Stimulated activated naive CD8-positive, alpha-beta T cell treated with anti-CD3 and anti-CD28 coated beads, Interleukin-15, Interleukin-2, amounts not matched to agents 100 ng/mL and 50 ng/mL, for 24 hours (primary cell): ENCODE results near the gene NOMO2.
"Not testable (repeated sequence)": the region's sequence is repeated elsewhere in the genome, so short reads cannot be mapped to it uniquely, and the experiment has no call there.

Experiments used
- H3K27ac Mint-ChIP-seq: one replicate; pipeline ENCODE4 v1.8.0; 2021; ENCODE audit warnings: mild to moderate bottlenecking, mixed read lengths
- H3K27me3 Mint-ChIP-seq: one replicate; pipeline ENCODE4 v1.8.0; 2021; ENCODE audit warnings: mixed read lengths
- H3K36me3 Mint-ChIP-seq: one replicate; pipeline ENCODE4 v1.8.0; 2021; ENCODE audit warnings: low read depth, mixed read lengths
- H3K4me1 Mint-ChIP-seq: one replicate; pipeline ENCODE4 v1.8.0; 2021; ENCODE audit warnings: low read depth, mixed read lengths
- H3K4me3 Mint-ChIP-seq: one replicate; pipeline ENCODE4 v1.8.0; 2021; ENCODE audit warnings: mild to moderate bottlenecking, mixed read lengths
- H3K9me3 Mint-ChIP-seq: one replicate; pipeline ENCODE4 v1.8.0; 2021; ENCODE audit warnings: mixed read lengths

The NOMO2 gene

GRCh38 chr16:18585789-18586188 is 23.9 kb upstream of the NOMO2 start:
- H3K4me3 Mint-ChIP-seq, H3K27me3 Mint-ChIP-seq, H3K36me3 Mint-ChIP-seq, H3K4me1 Mint-ChIP-seq, H3K27ac Mint-ChIP-seq, H3K9me3 Mint-ChIP-seq: not testable (repeated sequence)

- no peak overlapping the region for H3K4me3 Mint-ChIP-seq
Measured at GRCh38 chr16:18582902-18583301, 21.0 kb upstream of the NOMO2 start.

GRCh38 chr16:18580396-18580795 is 18.5 kb upstream of the NOMO2 start:
- not testable (repeated sequence) for H3K36me3 Mint-ChIP-seq, H3K27ac Mint-ChIP-seq, H3K9me3 Mint-ChIP-seq, H3K4me3 Mint-ChIP-seq, H3K27me3 Mint-ChIP-seq, H3K4me1 Mint-ChIP-seq

More at GRCh38 chr16:18582902-18583301, 21.0 kb upstream of the NOMO2 start:
- Mint-ChIP-seq H3K27ac (no peak overlapping the region), H3K36me3 (no peaks in the 10 kb centered on the region), H3K27me3 (no peaks in the 10 kb centered on the region), H3K9me3 (no peaks in the 10 kb centered on the region), H3K4me1 (no peaks in the 10 kb centered on the region)

DNA sequence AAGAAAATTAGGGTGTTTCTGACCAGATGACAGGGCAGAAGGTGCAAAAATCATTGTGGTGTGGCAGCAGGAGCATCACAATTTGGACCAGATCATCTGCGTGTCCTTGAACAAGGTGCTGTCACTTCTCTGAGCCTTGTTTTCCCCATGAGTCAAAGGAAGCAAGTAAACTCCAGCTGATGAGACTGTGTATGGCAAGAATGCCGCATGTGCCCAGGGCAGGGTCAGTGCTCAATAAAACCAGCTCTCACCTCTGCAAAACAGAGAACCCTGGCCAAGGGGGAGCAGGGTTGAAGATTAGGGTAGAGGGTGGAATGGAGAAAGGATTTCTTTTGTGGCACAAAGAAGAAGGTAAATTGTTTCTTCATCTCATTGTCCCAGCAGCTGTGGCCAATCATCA is 17.4 kb upstream of the NOMO2 start:
- not testable (repeated sequence) for H3K36me3 Mint-ChIP-seq, H3K4me1 Mint-ChIP-seq, H3K9me3 Mint-ChIP-seq, H3K27me3 Mint-ChIP-seq, H3K27ac Mint-ChIP-seq, H3K4me3 Mint-ChIP-seq

DNA sequence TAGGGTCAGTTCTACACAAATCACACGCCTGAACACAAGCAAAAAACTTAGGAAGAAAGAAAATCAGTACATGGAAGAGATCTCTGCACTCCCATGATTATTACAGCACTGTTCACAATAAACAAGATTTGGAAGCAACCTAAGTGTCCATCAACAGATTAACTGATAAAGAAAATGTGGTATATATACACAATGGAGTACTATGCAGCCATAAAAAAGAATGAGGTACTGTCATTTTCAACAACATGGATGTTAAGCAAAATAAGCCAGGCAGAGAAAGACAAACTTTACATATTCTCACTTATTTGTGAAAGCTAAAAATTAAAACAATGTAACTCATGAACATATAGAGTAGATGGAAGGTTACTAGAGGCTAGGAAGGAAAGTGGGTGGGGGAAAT is 16.0 kb upstream of the NOMO2 start:
- H3K36me3 Mint-ChIP-seq, H3K4me3 Mint-ChIP-seq, H3K27ac Mint-ChIP-seq, H3K9me3 Mint-ChIP-seq, H3K27me3 Mint-ChIP-seq, H3K4me1 Mint-ChIP-seq: not testable (repeated sequence)

DNA sequence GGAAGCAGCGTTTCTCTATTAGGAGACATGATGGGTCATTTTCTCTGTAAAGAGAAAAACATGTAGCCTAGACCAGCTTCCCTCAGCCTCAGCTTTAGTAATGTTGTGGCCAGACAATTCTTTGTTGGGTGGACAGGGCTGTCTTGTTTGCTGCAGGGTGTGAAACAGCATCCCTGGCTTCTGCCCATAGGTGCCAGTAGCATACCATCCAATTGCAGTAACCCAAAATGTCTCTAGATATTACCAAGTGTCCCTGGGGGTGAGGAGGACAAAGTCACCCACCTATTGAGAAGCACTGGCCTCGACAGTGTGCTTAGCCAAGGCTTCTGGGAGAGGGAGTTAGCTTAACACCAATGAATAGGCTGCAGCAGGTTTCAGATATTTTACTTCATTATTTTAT is 14.0 kb upstream of the NOMO2 start:
- H3K4me1 Mint-ChIP-seq, H3K27ac Mint-ChIP-seq, H3K4me3 Mint-ChIP-seq, H3K36me3 Mint-ChIP-seq, H3K9me3 Mint-ChIP-seq, H3K27me3 Mint-ChIP-seq: not testable (repeated sequence)

- H3K4me3 Mint-ChIP-seq, H3K36me3 Mint-ChIP-seq, H3K27me3 Mint-ChIP-seq, H3K4me1 Mint-ChIP-seq, H3K9me3 Mint-ChIP-seq, H3K27ac Mint-ChIP-seq: not testable (repeated sequence)
Measured at GRCh38 chr16:18575298-18575917, 13.5 kb upstream of the NOMO2 start.

- H3K4me1 Mint-ChIP-seq, H3K4me3 Mint-ChIP-seq, H3K9me3 Mint-ChIP-seq, H3K27ac Mint-ChIP-seq, H3K36me3 Mint-ChIP-seq, H3K27me3 Mint-ChIP-seq: not testable (repeated sequence)
Measured at GRCh38 chr16:18573887-18574286, 12.0 kb upstream of the NOMO2 start.

GRCh38 chr16:18572973-18573372 is 11.1 kb upstream of the NOMO2 start:
- H3K27me3 Mint-ChIP-seq, H3K4me3 Mint-ChIP-seq, H3K36me3 Mint-ChIP-seq, H3K9me3 Mint-ChIP-seq, H3K27ac Mint-ChIP-seq, H3K4me1 Mint-ChIP-seq: not testable (repeated sequence)

DNA sequence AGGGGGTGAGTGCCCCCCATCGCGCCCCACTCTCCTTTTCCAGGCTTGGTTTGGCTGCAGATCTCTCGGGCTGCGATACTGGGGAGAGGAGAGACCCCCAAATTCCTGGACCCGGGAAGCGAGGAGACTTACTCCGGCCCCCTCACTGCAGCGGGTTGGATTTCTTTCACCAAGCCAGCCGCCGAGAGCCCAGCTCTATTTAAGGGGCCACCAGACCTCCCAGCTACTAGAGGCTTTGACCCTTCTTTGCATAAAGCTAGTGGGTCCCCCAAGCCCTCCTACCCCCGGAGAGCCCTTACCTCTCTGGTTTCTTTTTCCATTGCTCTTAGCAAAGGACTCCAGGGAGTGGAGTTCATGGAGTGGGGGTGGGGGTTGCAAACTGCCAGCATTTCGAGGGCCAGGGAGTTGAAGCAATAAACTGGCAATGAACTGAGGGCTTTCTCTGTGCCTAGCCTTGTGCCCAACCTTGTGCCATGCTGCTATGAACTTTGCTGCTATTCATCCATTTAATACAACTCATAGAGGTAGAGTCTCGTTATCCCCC is 9.5 kb upstream of the NOMO2 start:
- not testable (repeated sequence) for H3K27me3 Mint-ChIP-seq, H3K4me3 Mint-ChIP-seq, H3K9me3 Mint-ChIP-seq, H3K27ac Mint-ChIP-seq, H3K4me1 Mint-ChIP-seq, H3K36me3 Mint-ChIP-seq

DNA sequence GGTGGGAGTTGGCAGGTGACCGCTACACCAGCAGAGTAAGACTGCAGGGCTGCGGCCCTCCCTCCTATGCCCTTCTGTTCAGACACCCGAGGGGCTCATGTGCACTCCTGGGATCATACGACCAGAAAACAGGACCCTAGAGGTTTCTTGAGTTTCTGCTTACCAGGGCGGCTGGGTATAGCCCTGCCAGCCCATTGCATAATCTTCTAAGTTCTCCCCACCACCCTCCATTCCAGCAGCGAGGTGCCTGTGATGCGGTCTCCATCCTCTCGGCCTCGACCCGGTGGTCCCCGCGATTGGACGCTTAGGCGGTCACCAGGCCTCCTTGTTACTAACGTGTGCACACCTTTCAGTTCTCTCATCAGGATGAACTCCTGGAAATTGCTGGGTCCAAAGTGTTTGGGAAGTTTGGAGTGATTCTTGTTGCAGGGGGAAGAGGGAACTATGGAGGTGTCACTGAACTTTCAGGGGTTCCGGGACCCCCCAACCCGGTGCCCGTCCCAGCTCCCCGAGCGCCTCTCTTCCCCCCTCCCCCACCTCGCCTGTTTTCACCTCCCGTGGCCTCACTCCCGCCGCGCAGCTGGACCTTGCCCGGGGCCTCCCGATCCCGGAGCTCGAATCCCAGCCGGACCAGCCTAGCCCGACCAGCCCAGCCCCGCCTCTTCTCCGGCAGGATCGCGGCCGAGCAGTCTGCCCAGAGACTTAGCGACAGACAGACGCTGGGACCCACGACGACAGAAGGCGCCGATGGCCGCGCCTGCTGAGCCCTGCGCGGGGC is 8.8 kb upstream of the NOMO2 start:
- not testable (repeated sequence) for H3K27me3 Mint-ChIP-seq, H3K4me3 Mint-ChIP-seq, H3K36me3 Mint-ChIP-seq, H3K4me1 Mint-ChIP-seq, H3K27ac Mint-ChIP-seq, H3K9me3 Mint-ChIP-seq

DNA sequence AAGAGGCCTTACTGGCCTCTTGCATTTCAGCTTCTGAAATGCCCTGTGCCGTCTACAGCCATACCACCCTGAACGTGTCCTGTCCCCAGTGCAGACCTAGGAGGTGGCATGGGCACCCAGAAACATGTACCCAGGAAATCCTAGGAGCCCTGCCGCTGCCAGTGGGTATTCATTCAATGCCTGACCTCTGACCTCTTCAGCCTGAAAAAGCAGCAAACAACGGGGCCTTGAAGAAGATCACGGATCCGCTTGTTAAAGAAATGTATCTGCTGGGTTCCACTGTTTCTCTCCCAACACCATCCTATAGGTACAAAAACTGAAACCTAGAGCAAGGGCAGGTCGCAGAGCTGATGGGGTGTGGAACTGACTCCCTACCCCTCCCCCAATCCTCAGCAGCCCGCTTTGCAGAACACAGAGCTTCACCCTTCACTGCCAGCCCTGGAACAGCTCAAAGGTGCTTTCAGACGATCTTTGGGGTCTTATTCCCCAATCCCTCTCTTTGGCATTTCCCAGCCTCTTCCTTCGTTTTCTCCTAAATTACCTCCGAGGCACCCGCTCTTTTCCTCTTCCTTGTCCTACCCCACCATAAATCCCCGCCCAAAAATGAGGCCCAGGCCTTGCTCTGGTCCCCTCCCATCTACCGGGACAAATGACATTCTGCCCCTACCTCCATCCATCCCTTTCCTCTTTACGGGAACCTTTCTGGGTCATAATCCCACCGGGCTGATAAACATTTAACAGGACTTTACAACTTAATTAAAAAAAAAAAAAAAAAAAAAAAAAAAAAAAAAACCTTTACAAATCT is 1.3 kb downstream of the NOMO2 start:
- not testable (repeated sequence) for H3K27ac Mint-ChIP-seq, H3K9me3 Mint-ChIP-seq, H3K27me3 Mint-ChIP-seq, H3K4me1 Mint-ChIP-seq
- H3K36me3 Mint-ChIP-seq, result peaks cover 13% of the 10 kb centered on the region
- peak overlapping the region; percentile 76 for H3K4me3 Mint-ChIP-seq

GRCh38 chr16:18553671-18554070 is 8.2 kb downstream of the NOMO2 start:
- not testable (repeated sequence) for H3K36me3 Mint-ChIP-seq, H3K27me3 Mint-ChIP-seq, H3K9me3 Mint-ChIP-seq, H3K4me1 Mint-ChIP-seq, H3K27ac Mint-ChIP-seq, H3K4me3 Mint-ChIP-seq

- H3K9me3 Mint-ChIP-seq, H3K36me3 Mint-ChIP-seq, H3K27me3 Mint-ChIP-seq, H3K4me3 Mint-ChIP-seq, H3K27ac Mint-ChIP-seq, H3K4me1 Mint-ChIP-seq: not testable (repeated sequence)
Measured at GRCh38 chr16:18547382-18547781, 14.5 kb downstream of the NOMO2 start.

DNA sequence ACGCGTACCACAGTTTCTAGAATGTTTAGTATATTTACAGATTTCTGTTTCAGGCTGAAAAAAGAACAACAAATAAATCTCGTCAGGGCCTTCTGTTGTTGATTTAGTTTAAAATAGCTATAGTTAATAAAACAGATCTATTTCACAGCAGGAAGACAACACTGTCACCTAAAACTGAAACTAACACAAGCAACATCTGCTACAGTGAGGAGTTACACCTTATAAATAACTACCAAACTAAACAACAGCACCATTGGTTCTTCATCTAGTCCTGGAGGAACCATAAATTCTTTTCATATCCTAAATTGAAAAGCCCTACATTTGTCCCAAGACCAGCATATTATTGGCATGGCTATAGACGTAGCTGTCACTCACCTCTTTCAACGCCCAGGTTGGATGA is 15.0 kb downstream of the NOMO2 start:
- not testable (repeated sequence) for H3K27ac Mint-ChIP-seq, H3K27me3 Mint-ChIP-seq, H3K4me1 Mint-ChIP-seq, H3K4me3 Mint-ChIP-seq, H3K36me3 Mint-ChIP-seq, H3K9me3 Mint-ChIP-seq
